NCI-H748 (cell line): ENCODE measurements around the gene AHSP.
"Not testable (repeated sequence)": the region's sequence is repeated elsewhere in the genome, so short reads cannot be mapped to it uniquely, and the experiment has no call there.

ENCODE experiments used
- DNase-seq: peaks from one replicate; lab custom pipeline; 2025; ENCODE audit not compliant: unreplicated experiment; lab: John Stamatoyannopoulos, UW

The AHSP gene

DNA sequence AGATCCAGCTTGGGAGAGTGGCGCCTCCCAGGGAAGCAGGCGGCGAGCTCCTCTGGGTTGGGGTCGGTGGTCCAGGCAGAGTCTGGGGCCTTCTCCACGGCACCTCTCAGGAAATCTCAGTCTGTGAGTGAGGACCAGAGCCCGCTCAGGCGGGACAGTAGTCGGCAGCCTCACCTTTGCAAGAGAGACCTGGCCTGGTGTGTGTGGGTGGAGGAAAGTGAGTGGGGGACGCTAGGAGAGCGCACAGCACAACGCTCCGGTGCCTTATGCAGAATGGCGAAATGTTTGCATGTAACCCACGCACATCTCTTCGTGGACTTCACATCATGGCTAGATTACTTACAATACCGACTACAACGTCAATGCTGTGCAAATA is 2.2 kb downstream of the AHSP start:
- DNase-seq = no peak

DNA sequence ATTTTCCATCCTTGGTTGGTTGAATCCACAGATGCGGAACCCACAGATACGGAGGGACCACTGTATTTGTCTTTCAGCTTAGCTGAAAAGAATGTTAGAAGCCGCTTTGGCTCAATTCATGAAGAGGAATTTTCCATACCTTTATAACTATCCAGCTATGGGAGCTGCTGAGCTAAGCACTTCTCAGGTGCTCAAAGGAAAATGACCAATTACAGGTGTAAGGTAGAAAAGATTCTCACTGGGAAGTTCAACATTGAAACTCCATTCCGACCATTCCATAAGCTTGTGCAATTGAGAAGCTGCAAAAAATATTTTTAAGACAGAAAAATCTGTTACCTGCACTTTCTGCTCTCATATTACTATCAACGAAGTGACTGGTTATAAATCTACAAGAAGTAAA is 2.7 kb downstream of the AHSP start:
- DNase-seq = no peak

GRCh38 chr16:31531096-31531495 is 3.4 kb downstream of the AHSP start:
- DNase-seq = no peak

DNA sequence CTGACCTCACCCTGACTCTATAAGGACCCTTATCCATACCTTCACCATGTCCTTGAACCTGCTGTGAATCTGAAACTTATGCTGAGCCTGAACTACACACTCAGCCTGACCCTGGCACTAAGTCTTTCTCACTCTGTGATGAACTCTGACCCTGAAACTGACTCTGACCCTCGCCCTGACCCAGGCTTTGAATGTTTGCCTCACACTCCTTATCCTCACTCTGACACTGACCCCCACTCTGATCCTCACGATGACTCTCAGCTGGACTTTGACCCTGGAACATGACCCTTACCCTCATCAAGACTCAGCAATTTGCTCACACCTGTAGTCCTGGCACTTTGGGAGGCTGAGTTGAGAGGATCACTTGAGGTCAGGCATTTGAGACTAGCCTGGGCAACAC is 4.4 kb downstream of the AHSP start:
- DNase-seq = no peak

DNA sequence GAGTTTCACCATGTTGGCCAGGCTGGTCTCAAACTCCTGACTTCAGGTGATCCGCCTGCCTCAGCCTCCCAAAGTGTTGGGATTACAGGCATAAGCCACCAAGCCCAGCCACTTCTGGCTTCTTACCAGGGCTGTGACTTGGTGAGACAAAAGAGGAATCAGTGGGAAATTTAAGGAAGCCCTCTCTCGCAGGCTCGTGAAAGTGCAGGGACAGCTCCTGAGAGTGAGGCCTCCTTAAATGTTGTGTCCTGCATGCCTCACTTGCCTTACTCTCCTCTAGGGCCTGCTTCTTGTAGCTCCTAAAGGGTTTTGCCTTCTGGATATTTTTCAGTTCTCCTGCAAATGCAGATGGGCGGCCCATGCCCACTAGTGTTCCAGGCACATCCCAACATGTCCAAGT is 5.2 kb downstream of the AHSP start:
- DNase-seq = no peak

DNA sequence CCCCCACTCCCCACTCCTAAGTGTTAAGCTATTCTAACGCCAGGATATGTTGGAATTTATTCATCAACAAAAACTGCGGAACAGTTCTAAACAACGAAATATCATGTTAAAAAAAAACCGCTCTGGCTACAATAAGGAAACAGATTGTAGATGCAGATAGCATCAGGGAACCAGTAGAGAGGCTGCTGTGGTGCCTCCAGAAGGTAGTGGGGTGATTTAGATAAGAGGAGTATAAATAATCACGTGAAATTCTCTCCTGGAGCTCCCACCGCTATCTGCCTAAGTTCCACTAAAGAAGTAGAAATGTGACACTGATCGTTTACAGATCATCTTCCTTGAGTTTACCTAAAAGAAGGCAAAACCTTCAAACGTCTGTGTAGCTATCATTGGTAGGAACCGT is 8.0 kb downstream of the AHSP start:
- DNase-seq = no peak

DNA sequence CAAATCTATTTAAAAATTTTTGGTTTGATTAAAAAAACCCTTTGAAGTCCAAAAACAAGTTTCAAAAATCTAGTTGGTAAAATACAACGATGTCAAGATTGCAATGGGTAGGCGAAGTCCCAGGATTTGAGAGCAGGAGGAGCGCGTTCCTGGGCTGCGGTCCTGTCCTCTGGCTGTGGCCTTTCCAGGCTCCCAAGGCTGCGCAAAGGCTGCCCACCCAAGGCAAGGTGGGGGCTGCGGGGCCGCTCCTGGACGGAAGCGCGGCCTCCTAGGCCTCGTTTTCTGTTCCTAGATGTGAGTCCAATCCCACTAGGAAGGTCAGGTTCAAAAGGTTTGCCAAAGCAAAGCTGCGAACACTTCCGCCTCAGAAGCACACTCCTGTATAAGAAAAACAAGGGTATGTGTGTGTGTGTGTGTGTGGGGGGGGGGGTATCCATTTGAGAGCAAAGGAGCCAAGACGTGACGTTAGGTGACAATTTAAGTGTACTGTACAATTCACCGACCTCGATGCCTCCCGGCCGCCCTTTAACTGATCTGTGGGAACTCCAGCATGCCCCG is 9.2 kb downstream of the AHSP start:
- DNase-seq = no peak

DNA sequence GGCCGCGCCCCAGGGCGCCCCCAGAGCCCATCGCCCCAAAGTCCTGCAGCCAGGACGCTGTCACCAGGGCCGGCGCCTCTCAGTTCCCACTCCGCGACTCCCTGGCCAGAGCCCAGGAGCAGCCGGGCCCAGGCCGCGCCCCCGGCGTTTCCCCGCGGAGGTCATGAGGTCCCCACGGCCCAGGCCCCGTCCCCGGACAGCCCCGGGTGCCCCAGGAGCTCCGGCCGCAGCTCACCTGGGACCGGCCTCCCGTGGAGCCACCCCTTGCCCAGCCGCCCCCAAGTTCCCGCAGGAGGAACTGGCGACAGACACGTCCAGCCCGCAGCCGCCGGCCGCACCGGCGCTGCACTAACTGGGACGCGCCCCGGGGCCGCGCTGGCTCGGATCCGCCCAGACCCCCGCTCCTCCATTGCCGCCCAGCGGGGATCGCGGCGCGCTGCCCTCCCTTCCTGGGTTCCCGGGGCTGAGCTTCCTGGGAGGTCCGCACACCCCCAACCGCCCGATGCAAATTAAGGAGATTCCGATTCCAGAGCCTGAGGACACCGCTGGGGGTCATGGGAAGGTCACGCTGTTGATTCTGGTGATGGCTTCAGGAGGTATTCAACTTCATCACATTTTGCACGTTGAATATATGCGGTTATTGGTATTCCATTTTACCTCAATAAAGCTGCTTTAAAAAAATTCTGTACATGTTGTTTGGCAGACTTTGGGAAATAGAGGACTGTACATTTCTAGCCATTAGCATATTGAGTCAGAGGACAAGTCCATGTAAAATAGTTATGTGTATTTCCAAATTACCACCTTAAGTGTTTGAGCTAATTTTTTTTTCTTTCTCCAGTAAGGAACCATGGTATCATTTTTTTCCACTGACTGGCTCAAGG is 9.9 kb downstream of the AHSP start:
- no peak for DNase-seq

GRCh38 chr16:31538243-31538598 is 10.5 kb downstream of the AHSP start:
- DNase-seq = not testable (repeated sequence)

DNA sequence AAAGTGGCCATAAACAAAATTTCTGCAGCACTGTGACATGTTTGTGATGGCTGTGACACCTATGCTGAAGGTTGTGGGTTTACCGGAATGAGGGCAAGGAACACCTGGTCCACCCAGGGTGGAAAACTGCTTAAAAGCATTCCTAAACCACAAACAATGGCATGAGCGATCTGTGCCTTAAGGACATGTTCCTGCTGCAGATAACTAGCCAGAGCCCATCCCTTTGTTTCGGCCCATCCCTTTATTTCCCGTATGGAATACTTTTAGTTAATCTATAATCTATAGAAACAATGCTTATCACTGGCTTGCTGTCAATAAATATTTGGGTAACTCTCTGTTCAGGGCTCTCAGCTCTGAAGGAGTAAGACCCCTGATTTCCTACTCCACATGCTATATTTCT is 12.1 kb downstream of the AHSP start:
- DNase-seq = not testable (repeated sequence)

DNA sequence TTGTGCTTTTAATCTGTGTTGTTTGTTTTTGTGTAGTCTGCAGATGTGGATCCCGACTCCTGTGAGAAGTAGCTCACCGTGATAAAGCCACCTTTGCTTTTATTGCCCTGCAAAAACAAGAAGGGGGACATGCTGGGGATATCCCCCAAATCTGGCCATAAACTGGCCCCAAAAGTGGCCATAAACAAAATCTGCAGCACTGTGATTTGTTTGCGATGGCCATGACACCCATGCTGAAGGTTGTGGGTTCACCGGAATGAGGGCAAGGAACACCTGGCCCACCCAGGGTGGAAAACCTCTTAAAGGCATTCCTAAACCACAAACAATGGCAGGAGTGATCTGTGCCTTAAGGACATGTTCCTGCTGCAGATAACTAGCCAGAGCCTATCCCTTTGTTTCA is 15.1 kb downstream of the AHSP start:
- DNase-seq = no peak

GRCh38 chr16:31561426-31562233 is 33.9 kb downstream of the AHSP start:
- DNase-seq = no peak

GRCh38 chr16:31568577-31569359 is 41.1 kb downstream of the AHSP start:
- DNase-seq = no peak

DNA sequence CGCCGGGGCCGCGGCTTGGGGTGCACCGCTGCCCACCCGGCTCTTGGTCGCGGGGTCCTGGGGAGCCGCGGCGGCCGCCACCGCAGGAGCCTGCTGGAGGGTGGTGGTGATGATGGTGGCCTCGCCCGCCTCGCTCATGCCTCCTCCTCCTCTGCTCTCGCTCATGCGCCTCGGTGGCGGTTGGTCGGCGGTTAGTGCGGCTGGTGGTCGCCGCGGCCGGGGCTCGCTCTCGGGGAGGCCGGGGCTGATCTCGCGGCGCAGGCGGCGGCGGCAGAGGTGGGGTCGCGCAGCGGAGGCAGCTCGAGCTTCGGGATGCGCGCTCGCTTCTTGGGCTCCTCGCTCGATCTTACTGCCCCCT is 41.6 kb downstream of the AHSP start:
- DNase-seq = no peak

DNA sequence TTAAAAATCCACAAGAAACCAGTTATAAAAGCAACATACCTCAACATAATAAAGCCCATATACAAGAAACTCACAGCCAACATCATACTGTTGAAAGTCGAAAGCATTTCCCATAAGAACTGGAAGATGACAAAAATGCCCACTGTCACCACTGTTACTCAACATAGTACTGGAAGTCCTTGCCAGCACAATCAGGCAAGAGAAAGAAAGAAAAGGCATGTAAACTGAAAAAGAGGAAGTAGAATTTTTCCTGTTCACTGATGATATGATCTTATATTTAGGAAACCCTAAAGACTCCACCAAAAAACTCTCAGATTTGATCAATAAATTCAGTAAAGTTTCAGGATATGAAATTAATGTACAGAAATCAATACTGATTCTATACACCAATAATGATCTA is 45.1 kb downstream of the AHSP start:
- DNase-seq = no peak

DNA sequence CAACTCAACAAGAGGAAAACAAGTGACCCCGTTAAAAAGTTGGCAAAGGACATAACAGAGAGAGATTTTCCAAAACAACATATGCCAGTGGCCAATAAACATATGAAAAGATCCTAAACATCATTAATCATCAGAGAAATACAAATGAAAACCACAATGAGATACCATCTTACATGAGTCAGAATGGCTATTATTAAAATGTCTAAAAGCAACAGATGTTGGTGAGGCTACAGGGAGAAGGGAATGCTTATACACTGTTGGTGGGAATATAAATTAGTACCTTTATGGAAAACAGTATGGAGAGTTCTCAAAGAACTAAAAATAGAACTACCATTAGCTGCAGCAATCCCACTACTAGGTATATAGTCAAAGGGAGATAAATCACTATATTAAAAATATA is 46.5 kb downstream of the AHSP start:
- DNase-seq = not testable (repeated sequence)

- no peak for DNase-seq
Observed at GRCh38 chr16:31577411-31577810, 49.7 kb downstream of the AHSP start.
